Effector memory CD4-positive, alpha-beta T cell (primary cell): ENCODE data around the gene MRO.

Source experiments
- DNase-seq, 3 donors: peaks; one replicate each; pipeline ENCODE4 v3.0.0-alpha.2; 2020
- H3K27ac ChIP-seq: 2 replicates; pipeline ENCODE4 v1.7.0; 2013; ENCODE audit warnings: mild to moderate bottlenecking, low read length, moderate library complexity; ENCODE audit not compliant: insufficient read depth, poor library complexity, severe bottlenecking
- H3K27me3 ChIP-seq: replicated peaks from 2 replicates; pipeline ENCODE4 v1.7.0; 2013; ENCODE audit warnings: mild to moderate bottlenecking, low read length; ENCODE audit not compliant: insufficient read depth, control insufficient read depth, poor library complexity, severe bottlenecking
- H3K36me3 ChIP-seq: 2 replicates; pipeline ENCODE4 v1.7.0; 2013; ENCODE audit warnings: mild to moderate bottlenecking, low read length, moderate library complexity; ENCODE audit not compliant: control insufficient read depth, insufficient read depth
- H3K4me1 ChIP-seq: 2 replicates; pipeline ENCODE4 v1.7.0; 2013; ENCODE audit warnings: low read length, mild to moderate bottlenecking; ENCODE audit not compliant: control insufficient read depth, insufficient read depth, poor library complexity, severe bottlenecking
- H3K4me3 ChIP-seq: 2 replicates; pipeline ENCODE4 v1.7.0; 2013; ENCODE audit warnings: low read length, low read depth, mild to moderate bottlenecking; ENCODE audit not compliant: insufficient read depth, poor library complexity, severe bottlenecking
- H3K9me3 ChIP-seq: 2 replicates; pipeline ENCODE4 v1.7.0; 2013; ENCODE audit warnings: mild to moderate bottlenecking, low read length, moderate library complexity; ENCODE audit not compliant: control insufficient read depth

The MRO gene

DNA sequence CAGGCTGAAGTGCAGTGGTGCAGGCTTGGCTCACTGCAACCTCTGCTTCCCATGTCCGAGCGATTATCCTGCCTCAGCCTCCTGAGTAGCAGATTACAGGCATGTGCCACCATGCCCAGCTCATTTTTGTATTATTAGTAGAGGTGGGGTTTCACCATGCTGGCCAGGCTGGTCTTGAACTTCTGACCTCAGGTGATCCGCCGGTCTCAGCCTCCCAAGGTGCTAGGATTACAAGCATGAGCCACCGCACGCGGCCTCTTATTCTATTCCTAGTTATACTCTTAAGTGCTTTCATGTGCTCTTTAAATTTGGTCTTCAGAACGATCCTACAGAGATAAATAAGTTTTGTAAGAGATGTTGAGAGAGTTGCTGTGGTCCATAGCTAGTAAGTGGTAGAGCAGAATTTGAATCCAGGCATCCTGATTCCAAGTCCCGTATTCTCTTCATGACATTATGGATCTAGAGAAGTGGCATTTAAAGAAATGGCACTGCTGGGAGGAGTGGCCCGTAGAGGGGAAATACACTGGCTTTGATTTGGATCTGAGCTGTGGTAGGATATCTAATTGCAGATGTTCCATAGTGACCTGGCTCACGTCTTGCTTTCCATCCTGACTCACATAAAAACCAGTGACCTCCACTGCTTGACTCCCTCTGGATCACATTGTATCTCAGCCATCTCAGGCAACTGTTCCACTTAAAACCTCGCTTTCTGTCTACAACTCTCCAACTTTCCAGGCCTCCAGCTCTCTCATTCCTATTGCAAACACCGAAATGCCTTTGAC lies 36.4 kb upstream of the MRO start:
- Histone ChIP-seq H3K4me1 (no peaks in the 10 kb centered on the region), H3K9me3 (no peaks in the 10 kb centered on the region), H3K4me3 (no peak overlapping the region), H3K27me3 (no peaks in the 10 kb centered on the region), H3K27ac (no peak overlapping the region), H3K36me3 (no peaks in the 10 kb centered on the region)
- DNase-seq: no peak

DNA sequence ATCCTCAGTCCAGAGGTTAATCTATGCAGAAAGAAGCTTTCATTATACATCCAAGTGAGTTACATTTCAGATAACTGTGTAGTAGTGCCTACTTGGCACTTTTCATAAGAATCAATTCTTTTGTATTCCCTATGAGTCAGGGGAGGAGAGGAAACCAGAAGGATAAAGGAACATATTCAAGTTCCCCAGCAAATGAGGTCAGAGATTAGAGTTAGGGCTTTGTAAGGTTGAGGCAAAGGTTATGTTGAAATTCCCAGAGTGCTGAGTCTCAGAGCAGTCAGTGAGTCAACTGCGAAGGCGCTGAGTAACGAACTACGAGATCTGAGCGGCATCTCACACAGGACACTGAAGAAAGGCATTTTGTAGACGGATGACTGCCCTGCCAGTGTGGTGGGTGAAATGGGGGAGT lies 34.1 kb upstream of the MRO start:
- Histone ChIP-seq H3K27me3 (no peaks in the 10 kb centered on the region), H3K36me3 (no peaks in the 10 kb centered on the region), H3K4me1 (no peaks in the 10 kb centered on the region), H3K27ac (no peak overlapping the region), H3K9me3 (no peaks in the 10 kb centered on the region), H3K4me3 (no peak overlapping the region)
- DNase-seq: no peak

DNA sequence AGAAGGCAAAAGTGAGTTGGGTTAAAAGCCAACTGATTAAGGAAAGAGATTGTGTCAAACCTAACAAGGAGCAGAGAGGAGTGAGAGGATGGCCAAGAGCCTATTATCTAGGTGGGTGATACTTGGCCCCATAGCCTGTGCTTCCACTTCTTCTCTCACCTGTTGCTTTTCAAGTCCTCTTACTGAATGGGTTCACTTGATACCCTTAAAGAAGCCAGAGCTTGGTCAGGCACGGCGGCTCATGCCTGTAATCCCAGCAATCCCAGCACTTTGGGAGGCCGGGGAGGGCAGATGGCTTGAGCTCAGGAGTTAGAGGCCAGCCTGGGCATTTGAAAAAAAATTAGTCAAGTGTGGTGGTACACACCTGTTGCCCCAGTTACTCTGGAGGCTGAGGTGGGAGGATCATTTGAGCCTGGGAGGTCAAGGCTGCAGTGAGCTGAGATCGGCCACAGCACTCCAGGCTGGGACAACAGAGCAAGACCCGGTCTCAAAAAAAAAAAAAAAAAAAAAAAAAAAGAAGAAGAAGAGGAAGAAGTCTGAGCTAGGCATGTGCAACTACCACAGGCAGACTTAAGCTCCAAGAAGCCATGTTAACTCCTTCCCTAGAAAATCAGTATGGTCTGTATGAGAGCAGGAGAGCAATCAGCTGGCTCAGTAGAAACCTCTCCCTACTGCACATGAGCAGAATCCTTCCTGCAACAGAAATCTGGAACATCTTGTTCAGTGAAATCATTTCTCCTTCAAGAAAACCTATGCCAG lies 30.7 kb upstream of the MRO start:
- Histone ChIP-seq H3K4me1 (no peaks in the 10 kb centered on the region), H3K4me3 (no peak overlapping the region), H3K36me3 (no peaks in the 10 kb centered on the region), H3K9me3 (no peaks in the 10 kb centered on the region), H3K27me3 (no peaks in the 10 kb centered on the region), H3K27ac (no peak overlapping the region)
- DNase-seq: no peak

DNA sequence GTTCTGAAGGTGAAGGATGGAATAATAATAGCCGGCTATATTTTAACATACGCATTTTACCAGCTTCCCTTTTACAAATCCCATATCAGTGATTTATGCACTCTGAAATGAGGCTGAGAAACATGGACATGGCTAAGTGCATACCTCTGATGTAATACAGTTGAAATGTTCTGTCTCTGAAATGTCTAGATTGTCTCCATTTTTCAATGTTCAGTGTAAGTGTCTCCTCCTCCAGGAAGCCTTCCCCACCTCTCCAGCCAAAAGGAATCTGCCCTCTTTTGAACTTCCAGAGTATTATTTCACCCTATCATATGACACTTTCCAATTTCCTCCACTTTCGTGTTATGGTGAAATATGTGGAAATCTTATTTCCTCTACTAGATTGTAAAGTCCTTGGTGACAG lies 29.6 kb upstream of the MRO start:
- Histone ChIP-seq H3K4me1 (no peaks in the 10 kb centered on the region), H3K36me3 (no peaks in the 10 kb centered on the region), H3K27me3 (no peaks in the 10 kb centered on the region), H3K27ac (no peak overlapping the region), H3K4me3 (no peak overlapping the region), H3K9me3 (no peaks in the 10 kb centered on the region)
- DNase-seq: no peak

DNA sequence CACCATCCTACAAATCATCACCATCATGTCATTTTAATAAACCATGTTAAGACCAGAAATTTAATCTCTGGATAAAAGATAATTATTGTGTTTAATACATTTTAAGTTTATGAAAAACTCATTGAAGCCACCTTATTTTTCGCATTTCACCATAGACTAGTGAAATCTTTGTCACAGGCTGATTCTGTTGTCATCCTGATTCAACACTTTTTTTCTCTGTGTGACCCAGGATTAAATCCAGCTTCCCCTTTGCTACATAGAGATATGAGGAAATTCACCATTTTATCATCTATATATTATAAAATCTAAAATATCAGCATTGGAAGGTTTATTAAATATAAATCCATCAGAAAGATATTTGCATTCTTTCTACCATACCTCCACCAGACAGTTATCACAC lies 29.2 kb upstream of the MRO start:
- no peak for DNase-seq
- Histone ChIP-seq H3K36me3 (no peaks in the 10 kb centered on the region), H3K9me3 (no peaks in the 10 kb centered on the region), H3K27me3 (no peaks in the 10 kb centered on the region), H3K27ac (no peak overlapping the region), H3K4me3 (no peak overlapping the region), H3K4me1 (no peaks in the 10 kb centered on the region)

DNA sequence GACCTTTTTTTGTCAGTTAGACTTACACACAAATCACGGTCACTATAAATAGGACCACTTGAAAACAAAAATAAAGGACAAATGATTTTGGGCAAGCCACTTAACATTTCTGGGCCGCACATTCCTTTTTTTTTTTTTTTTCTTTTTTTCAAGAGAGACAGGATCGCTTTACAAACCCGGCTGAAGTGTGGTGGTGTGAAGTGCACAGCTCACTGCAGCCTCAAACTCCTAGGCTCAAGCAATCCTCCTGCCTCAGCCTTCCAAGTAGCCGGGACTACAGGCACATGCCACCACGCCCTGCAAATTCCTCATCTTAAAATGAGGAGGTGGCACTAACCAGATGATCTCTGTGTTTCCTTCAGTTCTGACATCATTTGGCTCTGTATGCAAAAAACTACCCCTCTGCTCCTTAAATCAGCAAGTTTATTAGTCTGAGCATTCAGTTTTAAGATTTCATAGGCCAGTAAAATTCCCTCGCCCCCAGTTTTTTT lies 28.3 kb upstream of the MRO start:
- no peak overlapping the region for H3K4me3 ChIP-seq
- H3K27me3 ChIP-seq: no peaks in the 10 kb centered on the region
- H3K36me3 ChIP-seq: no peaks in the 10 kb centered on the region
- H3K4me1 ChIP-seq: no peaks in the 10 kb centered on the region
- no peak overlapping the region for H3K27ac ChIP-seq
- no peaks in the 10 kb centered on the region for H3K9me3 ChIP-seq
- DNase-seq: no peak

DNA sequence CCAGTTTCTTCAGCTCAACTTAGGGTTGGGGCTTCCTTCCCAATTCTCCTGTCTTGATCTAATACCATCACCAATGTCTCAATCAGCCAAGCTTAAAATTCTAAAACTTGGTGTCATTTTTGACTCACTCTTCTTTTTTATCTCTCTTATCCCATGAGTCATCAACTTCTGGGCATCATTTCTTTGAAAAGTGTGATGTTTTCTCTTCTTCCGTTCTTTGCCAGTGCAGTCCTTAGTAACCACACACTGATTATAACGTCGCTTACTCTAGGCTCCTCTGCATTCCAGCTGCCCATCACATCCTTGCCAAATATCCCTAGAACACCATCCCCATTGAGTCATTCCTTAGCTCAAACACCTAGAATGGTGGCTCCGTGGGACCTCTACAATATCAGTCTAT lies 27.4 kb upstream of the MRO start:
- no peaks in the 10 kb centered on the region for H3K4me1 ChIP-seq
- no peak for DNase-seq

DNA sequence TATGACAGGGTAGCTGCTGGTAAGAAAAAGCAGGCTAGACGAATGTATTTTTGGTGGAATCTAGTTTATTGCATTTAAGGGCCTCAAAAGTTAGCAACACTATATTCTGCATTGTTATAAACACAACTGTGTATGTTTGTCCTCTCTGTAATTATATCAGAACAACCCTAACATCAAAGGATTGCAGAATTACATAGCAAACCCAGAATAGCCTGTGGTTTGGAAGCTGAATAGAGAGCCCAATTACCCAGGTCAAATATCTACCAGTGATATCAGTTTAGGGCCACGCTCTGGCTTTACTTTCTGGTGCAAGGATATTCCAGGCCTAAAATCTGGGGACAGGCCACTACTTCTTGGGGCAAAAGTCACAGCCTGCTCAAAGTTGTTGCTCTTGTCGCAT lies 25.1 kb upstream of the MRO start:
- Histone ChIP-seq H3K9me3 (no peaks in the 10 kb centered on the region), H3K36me3 (no peaks in the 10 kb centered on the region), H3K27ac (no peak overlapping the region), H3K4me3 (no peak overlapping the region), H3K4me1 (no peaks in the 10 kb centered on the region), H3K27me3 (no peaks in the 10 kb centered on the region)
- no peak for DNase-seq

More for the DNA sequence above, 27.4 kb upstream of the MRO start:
- Histone ChIP-seq H3K27me3 (no peaks in the 10 kb centered on the region), H3K27ac (no peak overlapping the region), H3K4me3 (no peak overlapping the region), H3K36me3 (no peaks in the 10 kb centered on the region), H3K9me3 (no peaks in the 10 kb centered on the region)

DNA sequence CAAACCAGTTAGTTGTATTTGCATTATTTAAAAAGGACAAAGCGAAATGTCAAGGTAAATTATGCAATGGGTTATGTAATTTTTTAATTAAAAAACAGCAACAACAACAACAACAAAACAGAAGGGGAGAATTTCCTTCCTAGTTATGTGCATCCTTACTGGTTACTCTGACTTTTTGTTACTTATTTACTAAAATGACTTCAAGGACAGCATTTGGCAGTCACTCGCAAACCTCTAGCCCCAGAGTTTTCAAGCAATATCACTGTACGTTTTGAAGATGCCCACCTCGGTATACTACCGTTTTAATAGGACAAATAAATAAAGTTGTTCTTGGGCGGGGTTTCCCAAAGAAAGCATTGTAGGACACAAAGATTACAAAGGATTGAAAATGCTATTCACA lies 24.7 kb upstream of the MRO start:
- H3K36me3 ChIP-seq: no peaks in the 10 kb centered on the region
- no peaks in the 10 kb centered on the region for H3K4me1 ChIP-seq
- H3K27me3 ChIP-seq: no peaks in the 10 kb centered on the region
- no peak overlapping the region for H3K4me3 ChIP-seq
- no peak for DNase-seq
- no peaks in the 10 kb centered on the region for H3K9me3 ChIP-seq
- H3K27ac ChIP-seq: no peak overlapping the region

DNA sequence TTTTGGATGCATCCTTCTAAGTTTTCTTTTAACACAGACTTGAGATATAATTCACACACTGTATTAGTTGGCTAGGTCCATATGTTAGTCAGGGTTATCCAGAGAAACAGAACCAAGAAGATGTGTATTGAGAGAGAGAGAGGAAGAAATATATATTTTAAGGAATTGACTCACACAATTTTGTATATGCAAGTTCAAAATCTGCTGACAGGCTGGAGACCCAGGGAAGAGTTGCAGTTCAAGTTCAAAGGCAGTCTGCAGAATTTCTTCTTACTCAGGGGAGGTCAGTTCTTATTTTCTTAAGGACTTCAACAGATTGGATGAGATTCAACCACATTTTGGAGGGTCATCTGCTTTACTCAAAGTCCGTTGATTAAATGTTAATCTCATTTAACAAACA lies 23.0 kb upstream of the MRO start:
- no peaks in the 10 kb centered on the region for H3K36me3 ChIP-seq
- H3K9me3 ChIP-seq: no peaks in the 10 kb centered on the region
- no peak overlapping the region for H3K27ac ChIP-seq
- H3K4me3 ChIP-seq: no peak overlapping the region
- no peak for DNase-seq
- no peaks in the 10 kb centered on the region for H3K27me3 ChIP-seq
- H3K4me1 ChIP-seq: no peaks in the 10 kb centered on the region
